Nephron (organoid): Measurements from ENCODE around the gene SCTR.
A peak's percentile ranks its signal among the peaks of the same experiment; 100 is the strongest.

Experiments used
- H3K27ac Mint-ChIP-seq, 3 experiments: 2 replicates each; pipeline ENCODE4 v1.8.0; 2020; ENCODE audit warnings: mixed read lengths in 3 of 3, mild to moderate bottlenecking in 2 of 3, moderate library complexity in 1 of 3
- H3K27me3 Mint-ChIP-seq: 2 replicates; pipeline ENCODE4 v1.8.0; 2021; ENCODE audit warnings: low read depth, mild to moderate bottlenecking, moderate library complexity, mixed read lengths
- H3K36me3 Mint-ChIP-seq: 2 replicates; pipeline ENCODE4 v1.8.0; 2020; ENCODE audit warnings: low read depth, mixed read lengths
- H3K4me1 Mint-ChIP-seq: 2 replicates; pipeline ENCODE4 v1.8.0; 2020; ENCODE audit warnings: mixed read lengths
- H3K4me3 Mint-ChIP-seq, 3 experiments: 2 replicates each; pipeline ENCODE4 v1.8.0; 2020; ENCODE audit warnings: mild to moderate bottlenecking in 3 of 3, mixed read lengths in 3 of 3, moderate library complexity in 2 of 3
- H3K9me3 Mint-ChIP-seq: 2 replicates; pipeline ENCODE4 v1.8.0; 2020; ENCODE audit warnings: mixed read lengths
- CTCF ChIP-seq, 3 experiments: fragments of 200-600 bp; sonication (generic); IDR thresholded peaks; one replicate each; pipeline ENCODE4 v1.5.0; 2021; ENCODE audit warnings: antibody characterized with exemption in 3 of 3; ENCODE audit not compliant: unreplicated experiment in 3 of 3

Gene SCTR

GRCh38 chr2:119496682-119497081 is 27.6 kb downstream of the SCTR start:
- no peak overlapping the region for H3K4me3 Mint-ChIP-seq
- peaks cover 17% of the 10 kb centered on the region for H3K27me3 Mint-ChIP-seq
- H3K36me3 Mint-ChIP-seq, result peaks cover 24% of the 10 kb centered on the region
- peaks cover 37% of the 10 kb centered on the region for H3K9me3 Mint-ChIP-seq
- H3K27ac Mint-ChIP-seq, result no peak overlapping the region
- TF ChIP-seq CTCF (IDR thresholded peaks at IDR 0.05; ENCODE audit: unreplicated experiment in 3 of 3), result no peak
- H3K4me1 Mint-ChIP-seq, result peaks cover 9% of the 10 kb centered on the region

- Mint-ChIP-seq H3K4me1 (peaks cover 9% of the 10 kb centered on the region), H3K27me3 (peaks cover 17% of the 10 kb centered on the region), H3K36me3 (peaks cover 18% of the 10 kb centered on the region), H3K27ac (peak overlapping the region in 2 of 3 experiments; percentile 10 to 61), H3K4me3 (no peak overlapping the region), H3K9me3 (peaks cover 29% of the 10 kb centered on the region)
- no peak for TF ChIP-seq CTCF (IDR thresholded peaks at IDR 0.05; ENCODE audit: unreplicated experiment in 3 of 3)
Measured at GRCh38 chr2:119495948-119496347, 28.3 kb downstream of the SCTR start.

GRCh38 chr2:119494163-119494790 is 30.0 kb downstream of the SCTR start:
- peaks cover 9% of the 10 kb centered on the region for H3K4me1 Mint-ChIP-seq
- peaks cover 16% of the 10 kb centered on the region for H3K9me3 Mint-ChIP-seq
- H3K27me3 Mint-ChIP-seq, result peaks cover 18% of the 10 kb centered on the region

GRCh38 chr2:119491776-119492525 is 32.3 kb downstream of the SCTR start:
- H3K27ac Mint-ChIP-seq, result peak overlapping the region; percentile 88 to 94 (median 90)
- peaks cover 17% of the 10 kb centered on the region for H3K4me1 Mint-ChIP-seq
- TF ChIP-seq CTCF (IDR thresholded peaks at IDR 0.05; ENCODE audit: unreplicated experiment in 3 of 3), result no peak
- peaks cover 30% of the 10 kb centered on the region for H3K27me3 Mint-ChIP-seq
- no peaks in the 10 kb centered on the region for H3K36me3 Mint-ChIP-seq
- H3K9me3 Mint-ChIP-seq, result no peaks in the 10 kb centered on the region
- H3K4me3 Mint-ChIP-seq, result no peak overlapping the region

More at GRCh38 chr2:119494163-119494790, 30.0 kb downstream of the SCTR start:
- Mint-ChIP-seq H3K4me3 (no peak overlapping the region), H3K27ac (no peak overlapping the region), H3K36me3 (peaks cover 5% of the 10 kb centered on the region)
- TF ChIP-seq CTCF (IDR thresholded peaks at IDR 0.05; ENCODE audit: unreplicated experiment in 3 of 3), result no peak

- peaks cover 31% of the 10 kb centered on the region for H3K27me3 Mint-ChIP-seq
- H3K4me3 Mint-ChIP-seq, result no peak overlapping the region
- H3K9me3 Mint-ChIP-seq, result no peaks in the 10 kb centered on the region
- peaks cover 28% of the 10 kb centered on the region for H3K4me1 Mint-ChIP-seq
- peak overlapping the region in 2 of 3 experiments; percentile 38 to 71 for H3K27ac Mint-ChIP-seq
- TF ChIP-seq CTCF (IDR thresholded peaks at IDR 0.05; ENCODE audit: unreplicated experiment in 3 of 3), result no peak
- H3K36me3 Mint-ChIP-seq, result no peaks in the 10 kb centered on the region
Measured at GRCh38 chr2:119490653-119491195, 33.6 kb downstream of the SCTR start.
